Measurements from ENCODE around the gene SLC17A5.
"Not testable (repeated sequence)": the region's sequence is repeated elsewhere in the genome, so short reads cannot be mapped to it uniquely, and the experiment has no call there.

Gene SLC17A5, protein sequence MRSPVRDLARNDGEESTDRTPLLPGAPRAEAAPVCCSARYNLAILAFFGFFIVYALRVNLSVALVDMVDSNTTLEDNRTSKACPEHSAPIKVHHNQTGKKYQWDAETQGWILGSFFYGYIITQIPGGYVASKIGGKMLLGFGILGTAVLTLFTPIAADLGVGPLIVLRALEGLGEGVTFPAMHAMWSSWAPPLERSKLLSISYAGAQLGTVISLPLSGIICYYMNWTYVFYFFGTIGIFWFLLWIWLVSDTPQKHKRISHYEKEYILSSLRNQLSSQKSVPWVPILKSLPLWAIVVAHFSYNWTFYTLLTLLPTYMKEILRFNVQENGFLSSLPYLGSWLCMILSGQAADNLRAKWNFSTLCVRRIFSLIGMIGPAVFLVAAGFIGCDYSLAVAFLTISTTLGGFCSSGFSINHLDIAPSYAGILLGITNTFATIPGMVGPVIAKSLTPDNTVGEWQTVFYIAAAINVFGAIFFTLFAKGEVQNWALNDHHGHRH

DNA sequence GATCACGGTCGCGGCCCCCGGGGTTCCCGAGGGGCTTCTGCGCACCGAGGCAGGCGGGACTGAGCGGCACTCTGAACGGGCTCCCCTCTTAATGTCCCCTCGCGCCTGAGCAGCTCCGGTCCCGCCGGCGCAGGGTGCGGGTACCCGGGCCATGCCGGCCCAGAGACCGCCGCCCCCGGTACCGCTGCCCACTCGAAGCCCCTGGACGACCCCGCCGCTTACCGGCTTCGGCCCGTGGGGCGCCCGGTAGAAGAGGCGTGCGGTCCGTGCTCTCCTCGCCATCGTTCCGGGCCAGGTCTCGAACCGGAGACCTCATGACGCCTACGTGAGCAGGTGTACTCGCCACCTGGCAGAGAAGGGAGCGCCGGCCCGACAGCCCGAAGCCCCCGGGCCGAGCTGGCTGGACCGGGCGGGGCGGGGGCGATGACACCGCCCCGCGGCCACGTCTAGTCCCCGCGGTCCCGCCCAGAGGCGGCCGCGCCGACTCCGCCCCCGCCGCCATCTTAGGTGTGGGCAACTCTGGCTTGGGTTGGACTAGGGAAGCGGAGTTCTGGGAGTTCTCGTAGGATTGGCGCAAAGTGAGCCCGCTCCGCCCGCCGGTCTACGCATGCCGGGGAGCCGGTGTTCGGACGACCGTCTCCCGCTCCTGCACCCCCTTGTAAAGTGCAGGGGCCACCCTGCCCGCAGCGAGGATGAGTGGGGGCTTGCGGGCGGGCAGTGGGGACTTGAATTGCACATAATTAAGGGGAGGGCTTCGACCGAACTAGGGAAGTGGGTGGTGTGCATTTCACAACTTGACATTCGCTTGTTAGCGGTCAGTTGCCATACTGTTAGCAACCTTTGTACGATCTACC is at the start of gene SLC17A5:
SLC17A5 (minus strand) TSS at position 422 of the 854 bp plus-strand sequence; CDS start at position 316, 106 bp downstream.
- DNase-seq: peak; percentile 92

DNA sequence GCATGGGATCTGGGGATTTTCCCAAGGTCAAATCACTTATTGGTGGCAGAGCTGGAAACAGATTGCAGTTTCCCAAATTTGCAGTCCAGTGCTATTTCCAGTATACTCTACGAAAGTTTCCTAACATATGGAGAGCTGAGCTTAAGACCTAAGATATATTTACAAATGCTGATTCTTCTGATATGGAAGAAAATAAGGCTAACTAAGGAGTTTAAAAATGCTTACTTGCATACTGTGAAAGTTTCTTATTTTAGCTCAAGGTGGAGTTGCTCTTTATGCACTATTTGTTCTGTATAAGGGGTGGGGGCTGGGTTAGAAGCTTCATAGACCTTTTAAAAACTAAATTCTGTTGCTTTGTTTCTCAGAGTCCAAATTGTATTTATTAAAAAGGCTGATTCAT is 49.7 kb upstream of the SLC17A5 start:
- DNase-seq: no peak

- DNase-seq: no peak
Observed at GRCh38 chr6:73702444-73702843, 48.7 kb upstream of the SLC17A5 start.

DNA sequence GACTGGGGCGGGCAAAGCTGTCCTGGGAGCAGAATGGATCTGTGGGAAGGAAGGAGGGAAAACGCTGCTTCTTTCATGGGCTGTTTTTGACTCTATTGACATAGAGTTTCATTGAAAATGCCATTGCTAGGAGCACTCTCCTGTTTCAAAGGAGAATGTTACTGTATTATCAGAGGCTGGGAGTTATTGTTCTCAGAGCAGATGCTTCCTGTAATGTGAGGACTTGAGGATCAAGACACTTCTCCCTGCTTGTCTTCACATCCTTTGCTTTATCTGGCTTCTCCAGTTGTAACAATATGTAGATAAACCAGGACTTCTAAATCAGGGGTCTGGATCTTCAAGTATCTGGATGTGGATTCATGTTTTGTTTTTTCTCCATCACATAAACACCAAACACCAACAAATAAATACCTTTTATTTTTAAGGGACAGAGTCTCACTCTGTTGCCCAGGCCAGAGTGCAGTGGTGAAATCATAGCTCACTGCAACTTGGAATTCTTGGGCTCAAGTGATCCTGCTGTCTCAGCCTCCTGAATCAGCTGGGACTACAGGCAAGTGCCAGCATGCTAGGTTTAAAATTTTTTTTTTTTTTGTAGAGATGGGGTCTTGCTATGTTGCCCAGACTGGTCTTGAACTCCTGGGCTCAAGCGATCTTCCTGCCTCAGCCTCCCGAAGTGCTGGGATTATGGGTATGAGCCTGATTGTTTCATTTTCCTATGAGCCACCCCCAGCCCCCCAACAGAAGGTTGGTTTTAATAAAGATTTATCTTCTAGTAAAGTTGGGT is 46.1 kb upstream of the SLC17A5 start:
- DNase-seq: no peak

- DNase-seq: no peak
Observed at GRCh38 chr6:73696966-73697655, 43.3 kb upstream of the SLC17A5 start.

- DNase-seq: peak; percentile 34
Observed at GRCh38 chr6:73695619-73696421, 42.0 kb upstream of the SLC17A5 start, which contains the start of gene CD109. Gene CD109 (plus strand): TSS chr6:73696203. CDS start chr6:73696216, 13 bp downstream.

- DNase-seq: no peak
Observed at GRCh38 chr6:73694711-73695411, 41.1 kb upstream of the SLC17A5 start.

- no peak for DNase-seq
Observed at GRCh38 chr6:73691512-73691911, 37.7 kb upstream of the SLC17A5 start.

DNA sequence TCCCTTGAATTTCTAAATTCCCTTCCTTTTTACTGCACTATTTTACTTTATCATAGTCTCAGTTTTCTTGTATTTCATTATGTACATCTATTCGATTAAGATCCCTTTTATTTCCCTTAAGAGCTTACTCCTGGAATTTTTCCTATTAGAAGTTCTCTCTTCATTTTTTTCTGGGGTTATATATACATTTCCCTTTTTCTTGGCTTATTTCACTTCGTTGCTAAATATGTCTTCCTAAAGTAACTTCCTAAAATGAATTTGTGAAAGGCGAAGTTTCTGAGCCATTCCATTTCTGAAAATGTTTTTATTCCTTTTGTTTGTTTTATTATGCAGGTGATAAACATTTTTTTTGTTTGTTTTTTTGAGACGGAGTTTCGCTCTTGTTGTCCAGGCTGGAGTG is 36.3 kb upstream of the SLC17A5 start:
- DNase-seq: no peak

- DNase-seq: no peak
Observed at GRCh38 chr6:73688351-73688750, 34.6 kb upstream of the SLC17A5 start.

- DNase-seq: not testable (repeated sequence)
Observed at GRCh38 chr6:73683574-73683973, 29.8 kb upstream of the SLC17A5 start.

DNA sequence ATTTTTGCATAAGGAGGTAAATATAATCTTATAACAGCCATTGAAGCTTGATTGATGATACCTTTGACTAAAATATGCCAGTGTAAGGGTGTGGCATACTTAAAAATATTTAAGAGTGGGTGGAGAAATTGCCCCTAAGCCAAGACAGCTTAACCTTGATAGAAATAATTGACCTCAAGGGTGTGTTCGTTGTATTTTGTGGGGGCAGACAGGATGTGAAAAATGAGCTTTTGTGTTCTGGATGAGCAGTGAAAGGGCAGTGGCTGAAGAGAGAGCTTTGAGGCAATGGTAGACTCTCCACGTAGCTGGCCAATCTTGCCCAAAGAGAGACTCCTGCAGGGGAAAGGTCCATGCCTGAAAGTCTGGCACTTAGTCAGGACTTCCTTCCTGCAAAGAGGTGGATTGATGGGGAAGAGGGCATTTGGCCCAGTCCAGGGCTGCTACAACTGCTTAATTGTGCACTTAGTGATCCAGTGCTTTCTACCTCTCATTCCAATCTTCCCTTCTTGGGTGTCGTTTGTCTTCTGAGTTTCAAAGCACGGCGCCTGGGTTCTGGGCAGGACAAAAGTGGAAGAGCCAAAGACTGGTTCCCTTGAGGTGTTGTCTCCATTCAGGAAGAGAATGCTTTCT is 26.6 kb upstream of the SLC17A5 start:
- DNase-seq: no peak

GRCh38 chr6:73679846-73680245 is 26.1 kb upstream of the SLC17A5 start:
- not testable (repeated sequence) for DNase-seq

DNA sequence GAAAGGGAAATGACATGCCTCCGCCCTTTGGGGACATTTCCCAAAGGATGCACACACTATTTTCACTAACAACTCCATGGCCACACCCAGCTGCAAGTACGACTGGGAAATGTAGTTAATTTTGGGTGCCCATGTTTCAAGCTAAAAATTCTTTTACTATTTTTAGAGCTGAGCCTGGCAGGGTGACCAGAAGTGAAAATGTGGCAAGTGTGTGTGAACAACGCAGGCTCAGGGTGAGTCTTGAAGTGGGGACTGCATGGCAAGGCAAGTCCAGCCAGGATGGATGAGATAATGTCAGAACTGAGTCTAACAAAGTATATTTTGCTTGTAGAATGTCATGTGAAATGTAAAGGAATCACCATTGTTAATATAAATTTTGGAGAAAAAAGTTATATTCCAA is 25.2 kb upstream of the SLC17A5 start:
- no peak for DNase-seq

- peak; percentile 73 for DNase-seq
Observed at GRCh38 chr6:73675466-73676098, 21.8 kb upstream of the SLC17A5 start.

DNA sequence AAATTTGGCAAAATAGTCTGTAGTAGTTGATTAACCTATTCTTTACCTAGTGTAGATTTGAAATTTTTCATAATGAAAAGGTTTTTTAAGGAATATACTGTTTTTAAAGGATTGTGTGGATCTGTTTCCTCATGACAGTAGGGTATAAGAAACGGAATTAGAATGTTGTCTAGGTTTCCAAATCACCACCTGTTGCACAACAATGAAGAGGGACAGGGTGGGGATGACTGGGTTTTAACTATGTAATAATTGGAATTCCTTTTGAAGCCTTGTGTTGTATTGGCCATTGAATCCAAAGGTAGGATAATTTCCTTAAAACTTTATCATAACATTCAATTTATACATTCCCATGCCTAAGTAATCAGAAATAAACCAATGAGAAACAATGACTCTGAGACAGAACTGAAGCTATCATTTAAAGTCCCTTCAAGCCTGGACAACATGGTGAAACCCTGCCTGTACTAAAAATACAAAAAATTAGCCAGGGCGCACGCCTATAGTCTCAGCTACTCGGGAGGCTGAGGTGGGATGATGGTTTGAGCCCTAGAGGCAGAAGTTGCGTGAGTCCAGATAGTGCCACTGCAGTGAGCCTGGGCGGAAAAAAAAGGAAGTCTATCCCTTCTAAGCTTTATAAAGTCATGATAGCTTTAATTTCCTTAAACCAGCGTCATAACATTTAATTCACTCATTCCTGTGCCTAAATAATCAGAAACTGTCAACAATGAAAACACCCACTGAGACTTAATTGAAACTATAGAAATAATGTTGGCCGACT is 18.3 kb upstream of the SLC17A5 start:
- no peak for DNase-seq

DNA sequence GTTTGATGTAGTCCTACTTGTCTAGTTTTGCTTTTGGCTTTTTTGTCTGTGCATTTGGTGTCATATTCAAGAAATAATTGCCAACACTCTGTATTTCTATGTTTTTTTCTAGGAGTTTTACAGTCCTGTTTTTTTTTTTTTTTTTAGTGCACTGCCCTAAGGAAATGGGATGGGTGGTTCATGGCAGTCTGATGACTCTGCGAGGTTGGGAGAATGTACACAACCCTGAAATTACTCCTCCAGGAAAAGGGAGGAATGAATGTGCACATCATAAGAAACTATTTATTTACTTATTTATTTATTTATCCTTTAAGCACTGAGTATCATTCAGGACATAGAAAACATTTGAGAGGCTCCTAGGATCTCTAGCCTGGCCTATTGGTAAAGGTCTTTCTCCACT is 15.2 kb upstream of the SLC17A5 start:
- DNase-seq: no peak

DNA sequence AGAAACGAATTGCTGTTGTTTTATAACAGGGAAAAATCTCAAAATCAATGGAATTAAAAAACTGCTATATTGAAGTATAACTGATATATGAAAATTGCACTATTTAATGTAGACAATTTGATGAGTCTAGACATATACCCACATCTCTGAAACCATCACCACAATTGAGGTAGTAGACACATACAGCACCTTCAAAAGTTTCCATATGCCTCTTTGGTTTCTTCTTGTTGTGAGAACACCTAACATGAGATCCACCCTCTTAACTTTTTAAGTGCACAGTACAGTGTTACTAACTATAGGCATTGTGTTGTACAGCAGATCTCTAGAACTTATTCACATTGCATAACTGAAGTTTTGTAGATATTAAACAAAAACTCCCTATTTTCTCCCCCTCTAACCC is 14.0 kb upstream of the SLC17A5 start:
- DNase-seq: no peak

DNA sequence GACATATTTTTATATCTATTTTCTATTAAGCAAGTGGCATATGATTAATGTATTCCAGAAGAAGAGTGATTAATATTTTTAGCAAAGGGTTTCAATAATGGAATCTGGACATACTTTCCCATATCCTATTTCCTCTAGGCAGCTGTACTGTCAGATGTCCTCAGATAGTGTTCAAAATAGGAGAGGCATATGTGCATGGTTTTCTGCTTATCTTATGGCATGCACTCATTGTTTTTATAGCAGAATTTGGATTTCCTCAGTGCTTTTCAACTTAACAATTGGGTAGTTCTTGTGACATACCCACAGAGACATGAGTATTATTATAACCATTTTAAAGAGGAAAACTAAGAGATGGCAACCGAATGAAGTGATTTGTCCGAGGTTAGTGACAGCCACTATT is 12.6 kb upstream of the SLC17A5 start:
- DNase-seq: no peak

Data from CD4-positive, alpha-beta T cell treated with Interleukin-10 for 1 hour (primary cell).